Pericardium fibroblast (primary cell): Measurements from ENCODE around the gene SERTAD1. TPM values are rescaled to one million over a fixed set of nuclear protein-coding genes. Genes with fewer than 3 reads are reported as not detected.

Experiments
- total RNA-seq: library from RNA; depleted of rRNA; stranded (reverse); fragments of >200 nt; gene quantifications from 2 replicates; pipeline ENCODE4 v1.2.3, GENCODE V29; 2015

Gene SERTAD1, protein sequence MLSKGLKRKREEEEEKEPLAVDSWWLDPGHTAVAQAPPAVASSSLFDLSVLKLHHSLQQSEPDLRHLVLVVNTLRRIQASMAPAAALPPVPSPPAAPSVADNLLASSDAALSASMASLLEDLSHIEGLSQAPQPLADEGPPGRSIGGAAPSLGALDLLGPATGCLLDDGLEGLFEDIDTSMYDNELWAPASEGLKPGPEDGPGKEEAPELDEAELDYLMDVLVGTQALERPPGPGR
- total RNA-seq, result 16.7 and 19.5 TPM in 2 replicates

DNA sequence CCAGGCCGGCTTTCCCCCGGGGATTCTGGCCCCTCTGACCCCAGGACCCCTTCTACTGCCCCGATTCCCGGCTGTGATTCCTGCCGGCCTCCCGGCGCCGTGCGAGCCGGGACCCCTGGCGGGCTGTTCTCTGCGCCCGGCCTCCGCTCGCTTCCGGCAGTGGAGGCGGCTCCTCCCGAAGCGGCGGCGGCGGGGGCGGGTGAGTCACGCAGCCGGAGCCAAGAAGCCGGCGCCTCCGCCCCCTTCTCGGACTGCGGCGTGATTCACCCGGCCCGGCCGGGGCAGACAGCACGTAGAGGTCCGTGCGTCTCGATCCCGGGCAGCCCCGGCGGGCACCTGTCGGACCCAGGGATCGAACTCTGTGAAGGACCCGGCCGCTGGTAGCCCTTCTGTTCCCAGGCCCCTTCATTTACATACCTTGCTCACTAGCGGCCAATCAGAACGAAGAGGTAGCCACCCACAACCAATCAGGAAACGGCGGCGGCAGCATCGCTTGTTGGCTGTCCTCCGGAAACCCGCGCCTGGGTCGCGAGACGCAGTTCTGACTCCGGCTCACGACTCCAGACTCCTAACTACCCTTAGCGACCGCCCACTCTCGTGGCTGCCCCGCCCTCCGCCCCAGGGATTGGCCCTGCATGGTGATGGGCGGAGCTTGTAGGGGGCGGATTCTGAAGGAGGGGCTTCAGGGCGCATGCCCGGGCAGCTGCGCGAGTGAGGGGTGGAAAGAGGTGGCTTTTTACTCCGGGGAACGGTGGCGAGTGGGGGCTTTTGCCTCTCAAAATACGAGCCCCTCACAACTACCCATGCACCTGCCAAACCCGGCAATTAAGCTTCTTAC is at the start of gene SERTAD1:
TSS of gene SERTAD1 (minus strand) at position 543 of the 838 bp plus-strand sequence. CDS start 2,446 bp downstream, outside the sequence.

DNA sequence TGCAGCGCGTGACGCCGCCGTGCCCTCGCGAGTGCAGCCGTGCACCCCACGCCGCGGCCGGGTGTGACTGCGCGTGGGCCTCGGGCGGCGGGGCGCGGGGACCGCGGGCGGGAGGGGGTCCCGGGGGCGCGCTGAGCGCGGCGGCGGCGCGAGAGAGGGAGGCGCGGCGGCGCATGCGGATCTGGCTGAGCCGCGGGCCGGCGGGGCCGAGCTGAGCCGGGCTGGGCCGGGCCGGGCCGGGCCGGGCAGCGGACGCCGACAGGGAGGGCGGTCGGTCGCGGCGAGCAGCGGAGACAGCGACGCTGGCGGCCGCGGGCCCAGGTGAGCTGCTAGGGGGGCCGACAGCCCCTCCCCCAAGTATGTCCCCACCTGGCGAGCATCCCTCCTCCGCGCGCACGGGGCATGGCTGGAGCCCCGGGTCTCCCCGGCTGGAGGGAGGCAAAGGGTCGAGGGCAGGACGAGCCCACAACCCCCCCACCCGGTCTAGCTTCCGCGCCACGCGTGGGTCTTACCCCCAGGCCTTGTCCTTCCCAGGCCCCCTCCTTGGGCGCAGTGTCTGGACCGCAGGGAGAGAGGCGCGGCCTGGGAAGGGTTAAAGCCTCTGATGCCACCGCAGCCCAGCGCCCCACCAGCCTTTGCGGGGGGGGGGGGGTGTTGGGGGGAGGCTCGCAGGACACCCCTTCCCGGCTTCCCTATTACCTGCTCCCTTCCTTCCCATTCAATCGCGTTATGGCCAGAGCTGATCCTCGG is 41.4 kb upstream of the SERTAD1 start, which contains the start of gene SPTBN4:
TSS of gene SPTBN4 (plus strand) at position 17 of the 750 bp plus-strand sequence. CDS start 5,621 bp downstream, outside the sequence.

DNA sequence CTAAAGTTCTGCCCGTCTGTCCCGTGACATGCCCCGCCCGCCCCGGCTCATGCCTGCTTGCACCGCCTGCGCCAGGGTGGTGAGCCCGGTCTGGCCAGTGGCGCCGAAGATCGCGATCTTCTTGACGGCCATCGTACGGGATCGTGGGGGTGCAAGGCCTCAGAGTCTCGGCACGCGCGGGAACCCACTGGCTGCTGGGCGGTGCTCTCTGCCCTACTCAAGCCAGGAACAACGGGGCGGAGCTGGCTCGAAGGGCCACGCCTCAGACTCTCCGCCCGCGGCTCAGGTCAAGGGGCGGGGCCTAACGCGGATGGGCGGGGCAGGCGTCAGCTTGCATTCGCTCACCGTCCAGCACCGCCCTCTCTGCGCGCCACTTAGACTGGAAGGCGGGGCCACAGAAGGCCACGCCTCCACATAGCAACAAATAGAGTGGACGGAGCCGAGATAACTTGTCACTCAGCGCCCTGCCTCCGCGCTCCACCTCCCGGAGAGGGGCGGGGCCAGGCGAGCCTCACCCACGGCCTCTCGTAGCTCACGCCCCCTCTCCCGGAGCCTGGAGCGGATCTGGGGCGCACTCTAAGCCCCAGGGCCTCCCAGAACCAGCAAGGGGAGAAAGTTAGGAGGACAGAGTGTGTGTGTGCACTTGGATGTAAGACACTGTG is 39.9 kb upstream of the SERTAD1 start, which contains the start of gene BLVRB:
TSS of gene BLVRB (minus strand) at position 189 of the 662 bp plus-strand sequence. CDS start at position 132, 57 bp downstream.

DNA sequence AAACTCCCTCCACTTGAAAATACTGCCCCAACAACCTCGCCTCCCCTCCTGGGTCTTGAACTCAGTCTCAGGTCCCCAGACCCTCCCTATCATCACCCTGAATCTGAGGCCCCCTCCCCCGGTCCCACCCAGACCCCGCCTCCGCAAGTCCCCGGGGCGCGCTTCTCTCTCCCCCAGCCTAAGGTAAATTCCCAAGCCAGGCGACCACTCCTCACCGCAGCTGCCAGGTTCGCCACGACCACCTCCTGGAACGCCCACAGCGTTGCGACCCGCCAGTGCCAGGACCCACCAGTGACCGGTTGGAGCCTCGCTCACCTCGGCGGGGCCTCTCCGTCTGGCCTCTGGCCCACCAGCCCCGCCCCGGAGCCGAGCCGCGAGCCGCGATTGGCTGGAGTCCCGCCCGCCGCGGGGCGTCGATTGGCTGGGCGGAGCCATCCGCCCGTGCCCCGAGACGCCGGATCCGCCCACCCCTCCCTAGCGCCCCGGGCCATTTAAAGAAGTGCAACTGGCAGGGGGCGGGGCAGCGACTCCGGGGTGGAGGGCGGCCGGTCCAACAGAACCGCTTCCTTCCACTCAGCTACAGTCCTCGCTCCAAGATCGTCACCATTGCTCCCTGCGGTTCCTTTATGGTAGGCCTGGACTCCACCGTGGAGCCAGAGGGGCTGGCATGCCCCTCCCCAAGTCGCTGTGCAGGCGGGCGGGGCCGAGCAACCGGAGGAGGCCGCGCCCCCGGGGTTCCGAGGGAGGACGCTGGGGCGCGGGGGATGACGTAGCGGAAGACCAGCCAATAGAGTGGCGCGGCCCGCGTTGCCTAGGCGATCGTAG is 18.4 kb upstream of the SERTAD1 start, which contains the start of gene SERTAD3:
TSS of gene SERTAD3 (minus strand) at position 336 of the 825 bp plus-strand sequence. CDS start 2,255 bp downstream, outside the sequence.

DNA sequence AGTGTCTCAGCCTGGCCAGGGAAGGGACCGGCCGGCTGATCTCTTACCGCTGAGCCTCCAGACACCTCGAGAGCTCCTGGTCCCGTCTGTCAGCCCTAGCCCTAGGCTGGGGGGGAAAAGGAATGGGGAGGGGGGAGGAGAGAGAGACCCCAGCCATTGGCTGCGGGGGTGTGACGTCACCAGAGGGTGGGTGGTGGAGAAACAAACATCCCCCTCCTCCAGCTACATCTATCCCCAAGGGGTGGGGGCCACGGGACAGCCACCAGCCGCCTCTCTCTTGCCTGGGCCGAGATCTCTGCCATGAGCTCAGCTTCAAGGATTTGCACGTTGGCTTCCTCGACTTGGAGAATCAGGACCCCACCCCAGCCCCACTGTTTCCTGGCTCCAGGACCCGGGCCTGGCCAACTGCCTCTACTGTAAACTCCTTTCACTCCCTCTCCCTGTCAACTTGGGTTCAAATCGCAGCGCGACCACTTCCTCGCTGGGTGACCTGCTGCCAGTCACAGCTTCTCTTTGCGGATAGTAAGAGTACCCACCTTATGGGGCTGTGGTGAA is 12.4 kb downstream of the SERTAD1 start, which contains the start of gene PRX:
TSS of gene PRX (minus strand) at position 88 of the 555 bp plus-strand sequence. CDS start 5,446 bp downstream, outside the sequence.

DNA sequence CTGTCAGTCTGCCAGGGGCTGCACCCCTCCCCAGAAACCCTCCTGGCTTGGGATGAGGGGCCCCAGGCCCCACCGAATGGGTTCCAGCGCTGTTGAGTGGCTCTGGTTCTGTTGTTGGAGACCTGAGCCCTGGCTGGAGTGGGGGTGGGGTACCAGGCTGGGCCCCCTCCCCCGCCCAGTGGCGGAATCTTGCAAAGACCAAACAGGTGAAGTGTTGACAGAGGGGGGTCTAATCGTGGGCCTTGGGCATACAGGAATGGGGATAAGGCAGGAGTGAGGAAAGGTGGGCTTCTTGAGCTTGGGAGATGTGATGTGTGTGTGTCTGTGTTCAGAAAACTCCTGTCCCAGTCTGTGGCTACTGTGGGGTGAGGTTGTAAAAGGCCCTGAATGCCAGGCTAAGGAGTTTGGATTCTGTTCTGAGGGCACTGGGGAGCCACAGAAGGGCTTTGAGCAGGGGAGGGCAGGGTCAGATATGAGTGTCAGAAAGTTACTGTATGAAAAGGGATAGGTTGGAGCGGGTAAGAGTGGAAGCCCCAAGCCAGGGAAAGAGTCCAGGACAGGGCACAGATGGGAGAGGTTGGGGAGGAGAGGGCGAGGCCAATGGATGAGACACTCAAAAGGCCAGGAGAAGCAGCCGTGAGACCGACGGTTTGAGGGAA is 35.6 kb downstream of the SERTAD1 start, which contains the start of gene HIPK4:
TSS of gene HIPK4 (minus strand) at position 98 of the 659 bp plus-strand sequence. CDS start 279 bp downstream, outside the sequence.

Other genes starting within 250 kb of the SERTAD1 start
- 6.4 and 8.5 TPM in 2 replicates for gene MAP3K10, start 234.6 kb downstream of the SERTAD1 start, total RNA-seq
- not detected in 2 replicates for gene TTC9B, start 207.6 kb downstream of the SERTAD1 start, total RNA-seq
- 1.2 TPM in 1 of 2 replicates, not detected in the other for gene CCNP, start 199.3 kb downstream of the SERTAD1 start, total RNA-seq
- 70.4 and 75.0 TPM in 2 replicates for gene AKT2, start 140.6 kb downstream of the SERTAD1 start, total RNA-seq
- 7.7 and 8.3 TPM in 2 replicates for gene C19orf47, start 77.6 kb downstream of the SERTAD1 start, total RNA-seq
- 451 and 532 TPM in 2 replicates for gene PLD3, start 77.3 kb downstream of the SERTAD1 start, total RNA-seq
- gene HIPK4, start 35.8 kb downstream of the SERTAD1 start, total RNA-seq, result 0.17 TPM in 1 of 2 replicates, not detected in the other
- gene PRX, start 12.6 kb downstream of the SERTAD1 start, total RNA-seq, result 3.3 and 7.3 TPM in 2 replicates
- gene SERTAD3, start 18.3 kb upstream of the SERTAD1 start, total RNA-seq, result 19.0 and 35.2 TPM in 2 replicates
- gene BLVRB, start 39.8 kb upstream of the SERTAD1 start, total RNA-seq, result 114 and 157 TPM in 2 replicates
- 0.47 and 1.4 TPM in 2 replicates for gene SPTBN4, start 41.0 kb upstream of the SERTAD1 start, total RNA-seq
- 35.7 and 46.7 TPM in 2 replicates for gene SHKBP1, start 150.9 kb upstream of the SERTAD1 start, total RNA-seq
- 87.1 and 97.0 TPM in 2 replicates for gene LTBP4, start 175.4 kb upstream of the SERTAD1 start, total RNA-seq